ENCODE results near the gene SNTA1.

The SNTA1 gene

DNA sequence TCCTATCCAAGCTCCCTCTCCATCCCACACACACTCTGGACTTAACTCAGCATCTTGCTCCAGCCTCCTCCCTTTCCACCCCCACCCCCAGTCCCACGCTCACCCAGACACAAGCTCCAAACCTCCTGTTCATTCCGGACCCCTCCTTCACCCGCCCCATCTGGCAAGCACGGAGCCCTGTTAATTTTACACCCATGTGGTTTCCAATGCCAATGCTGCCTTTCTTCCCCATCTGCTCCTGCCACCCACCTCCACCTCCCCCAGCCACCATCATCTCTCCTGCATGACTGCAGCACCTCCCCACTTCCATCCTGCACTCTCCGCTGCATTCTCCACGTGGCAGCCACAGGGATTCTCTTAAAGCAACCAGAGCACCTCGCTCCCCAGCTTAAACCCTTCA, 32.3 kb downstream of the SNTA1 start:
- Histone ChIP-seq H3K36me3 (ENCODE audit: control insufficient read depth, insufficient read depth, low read length) (peaks cover 22% of the 10 kb centered on the region), H3K4me3 (ENCODE audit: low read length) (no peak overlapping the region), H3K27ac (ENCODE audit: low read depth, low read length) (no peak overlapping the region), H3K9ac (ENCODE audit: low read length) (no peak overlapping the region), H3K4me1 (ENCODE audit: control insufficient read depth, insufficient read depth, low read length) (no peaks in the 10 kb centered on the region), H3K27me3 (ENCODE audit: control insufficient read depth, insufficient read depth, low read length) (no peaks in the 10 kb centered on the region)

DNA sequence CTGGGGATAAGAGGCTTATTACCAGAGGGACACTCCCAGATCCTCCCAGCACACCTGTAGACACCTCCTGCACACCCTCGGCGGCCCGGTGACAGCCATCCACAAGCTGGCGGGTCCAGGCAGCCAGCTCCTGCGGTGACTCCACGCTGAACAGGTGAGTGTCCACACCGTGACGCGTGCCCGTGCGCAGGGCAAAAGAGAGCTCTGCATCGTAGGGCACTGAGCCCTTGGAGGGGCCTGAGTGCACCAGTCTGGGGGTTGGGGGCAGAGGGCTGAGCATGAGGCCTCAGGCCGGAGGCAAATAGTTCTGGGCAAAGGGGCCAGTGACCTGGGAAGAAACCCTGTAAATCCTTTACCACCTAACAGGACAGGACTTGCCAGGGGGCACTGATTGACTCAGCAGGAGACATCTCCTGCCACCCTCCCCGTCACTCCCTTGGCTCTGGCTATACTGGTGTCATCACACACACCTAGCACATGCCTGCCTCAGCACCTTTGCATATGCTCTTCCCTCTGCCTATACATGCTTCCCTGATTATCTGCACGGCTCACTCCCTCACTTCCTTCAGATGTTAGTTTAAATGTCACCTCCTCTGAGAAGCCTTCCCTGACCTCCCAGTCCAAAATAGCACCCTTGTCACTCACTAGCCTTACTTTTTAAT, 33.4 kb downstream of the SNTA1 start:
- no peaks in the 10 kb centered on the region for H3K27me3 ChIP-seq (ENCODE audit: control insufficient read depth, insufficient read depth, low read length)
- H3K27ac ChIP-seq (ENCODE audit: low read depth, low read length): no peak overlapping the region
- no peaks in the 10 kb centered on the region for H3K4me1 ChIP-seq (ENCODE audit: control insufficient read depth, insufficient read depth, low read length)
- H3K9ac ChIP-seq (ENCODE audit: low read length): no peak overlapping the region
- no peak overlapping the region for H3K4me3 ChIP-seq (ENCODE audit: low read length)
- H3K36me3 ChIP-seq (ENCODE audit: control insufficient read depth, insufficient read depth, low read length): peaks cover 20% of the 10 kb centered on the region

DNA sequence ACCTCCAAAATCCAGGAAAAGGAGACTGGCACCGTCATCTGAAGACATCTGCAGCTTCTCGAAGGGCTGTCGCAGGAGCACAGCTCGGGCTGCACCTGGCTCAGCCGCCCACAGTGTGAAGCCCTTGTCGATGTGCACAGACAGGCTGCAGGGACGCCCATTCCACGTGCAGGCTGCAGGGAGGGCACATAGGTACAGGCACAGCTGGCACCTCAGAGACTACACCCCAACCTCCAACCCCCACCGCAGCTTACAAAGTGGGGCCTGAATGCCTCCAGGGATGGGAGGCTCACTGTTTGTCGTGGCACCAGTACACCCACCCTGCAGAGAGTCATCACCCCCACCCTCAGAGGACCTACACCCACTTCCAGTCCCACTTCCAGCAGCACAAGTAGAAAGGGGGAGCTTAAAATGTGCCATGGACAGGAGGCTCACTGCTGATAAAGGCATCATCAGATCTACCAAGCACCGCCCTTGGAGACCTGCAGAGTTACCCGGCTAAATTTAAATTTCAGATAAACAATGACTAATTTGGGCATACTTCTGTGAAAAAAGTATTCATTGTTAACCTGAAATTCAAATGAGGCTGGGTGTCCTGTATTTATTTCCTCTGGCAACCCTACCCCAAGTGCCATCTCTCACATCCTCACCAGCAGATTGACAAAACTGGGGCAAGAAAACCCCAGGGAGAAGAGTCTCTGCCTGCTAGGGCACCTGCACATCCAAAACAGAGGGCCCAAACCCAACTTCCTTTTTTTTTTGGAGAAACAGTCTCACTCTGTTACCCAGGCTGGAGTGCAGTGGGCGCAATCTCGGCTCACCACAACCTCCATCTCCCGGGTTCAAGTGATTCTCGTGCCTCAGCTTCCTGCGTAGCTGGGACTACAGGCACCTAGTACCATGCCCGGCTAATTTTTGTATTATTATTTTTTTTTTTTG, 34.6 kb downstream of the SNTA1 start:
- Histone ChIP-seq H3K4me1 (ENCODE audit: control insufficient read depth, insufficient read depth, low read length) (no peaks in the 10 kb centered on the region), H3K36me3 (ENCODE audit: control insufficient read depth, insufficient read depth, low read length) (peaks cover 20% of the 10 kb centered on the region), H3K4me3 (ENCODE audit: low read length) (no peak overlapping the region), H3K27me3 (ENCODE audit: control insufficient read depth, insufficient read depth, low read length) (no peaks in the 10 kb centered on the region), H3K9ac (ENCODE audit: low read length) (no peak overlapping the region), H3K27ac (ENCODE audit: low read depth, low read length) (no peak overlapping the region)

DNA sequence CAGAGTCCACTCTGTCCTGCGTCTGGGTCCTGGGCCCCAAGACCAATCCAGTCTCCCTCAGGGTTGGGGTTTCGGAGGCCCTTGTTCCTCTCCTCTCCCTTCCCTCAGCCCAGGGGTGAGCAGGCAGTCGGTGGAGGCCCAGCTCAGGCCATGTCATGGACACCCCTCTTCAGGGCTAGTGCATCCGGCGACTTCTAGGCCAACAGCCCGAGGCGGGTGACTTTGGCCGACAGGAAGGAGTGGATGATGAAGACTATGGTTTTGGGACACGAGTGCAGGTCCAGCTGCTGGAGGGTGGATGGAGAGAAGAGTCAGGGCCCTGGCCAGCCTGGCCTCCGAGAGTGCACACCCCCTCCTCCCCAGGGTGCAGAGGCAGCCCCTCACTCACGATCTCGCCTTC, 35.2 kb downstream of the SNTA1 start:
- Histone ChIP-seq H3K27ac (ENCODE audit: low read depth, low read length) (peak overlapping the region; percentile 8), H3K4me3 (ENCODE audit: low read length) (no peak overlapping the region), H3K9ac (ENCODE audit: low read length) (no peak overlapping the region), H3K27me3 (ENCODE audit: control insufficient read depth, insufficient read depth, low read length) (no peaks in the 10 kb centered on the region), H3K36me3 (ENCODE audit: control insufficient read depth, insufficient read depth, low read length) (peaks cover 20% of the 10 kb centered on the region), H3K4me1 (ENCODE audit: control insufficient read depth, insufficient read depth, low read length) (no peaks in the 10 kb centered on the region)

DNA sequence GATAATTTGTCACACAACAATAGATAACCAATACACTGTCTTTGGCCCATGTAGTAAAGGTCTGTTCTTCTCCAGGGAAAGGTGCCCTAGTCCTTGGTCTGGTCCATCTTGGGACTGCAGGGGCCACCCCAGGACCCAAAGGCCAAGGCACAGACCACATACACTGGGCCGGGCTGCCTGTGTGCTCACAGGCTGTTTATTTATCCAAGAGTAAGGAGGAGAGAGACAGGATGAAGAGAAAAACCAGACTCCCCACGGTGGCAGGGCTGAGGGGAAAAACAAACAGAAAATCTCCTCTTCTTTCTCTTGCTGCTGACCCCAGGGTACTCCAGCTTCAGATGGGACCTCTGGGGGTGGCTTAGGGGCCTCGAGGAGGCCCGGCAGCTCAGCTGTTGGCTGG, 35.8 kb downstream of the SNTA1 start:
- Histone ChIP-seq H3K4me1 (ENCODE audit: control insufficient read depth, insufficient read depth, low read length) (no peaks in the 10 kb centered on the region), H3K27ac (ENCODE audit: low read depth, low read length) (no peak overlapping the region), H3K36me3 (ENCODE audit: control insufficient read depth, insufficient read depth, low read length) (peaks cover 20% of the 10 kb centered on the region), H3K9ac (ENCODE audit: low read length) (no peak overlapping the region), H3K4me3 (ENCODE audit: low read length) (no peak overlapping the region), H3K27me3 (ENCODE audit: control insufficient read depth, insufficient read depth, low read length) (no peaks in the 10 kb centered on the region)

DNA sequence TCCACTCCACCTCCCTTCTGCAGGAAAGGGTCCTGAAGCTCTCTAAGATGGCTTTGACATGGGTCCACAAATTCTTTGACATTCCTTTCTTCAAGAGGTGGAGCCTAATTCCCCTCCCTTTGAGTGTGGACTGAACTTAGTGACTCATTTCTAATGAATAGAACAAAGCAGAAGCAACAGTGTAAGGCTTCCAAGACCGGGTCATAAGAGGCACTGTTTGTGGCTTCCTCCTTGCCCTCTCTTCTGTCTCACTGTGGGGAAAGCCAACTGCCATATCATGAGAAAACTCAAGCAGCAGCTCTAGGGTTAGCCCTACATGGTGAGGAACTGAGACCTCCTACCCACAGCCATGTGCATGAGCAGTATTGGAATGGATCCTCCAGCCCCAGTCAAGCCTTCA, 36.3 kb downstream of the SNTA1 start:
- Histone ChIP-seq H3K27ac (ENCODE audit: low read depth, low read length) (no peak overlapping the region), H3K4me3 (ENCODE audit: low read length) (no peak overlapping the region), H3K27me3 (ENCODE audit: control insufficient read depth, insufficient read depth, low read length) (no peaks in the 10 kb centered on the region), H3K9ac (ENCODE audit: low read length) (no peak overlapping the region), H3K4me1 (ENCODE audit: control insufficient read depth, insufficient read depth, low read length) (no peaks in the 10 kb centered on the region), H3K36me3 (ENCODE audit: control insufficient read depth, insufficient read depth, low read length) (peaks cover 20% of the 10 kb centered on the region)

DNA sequence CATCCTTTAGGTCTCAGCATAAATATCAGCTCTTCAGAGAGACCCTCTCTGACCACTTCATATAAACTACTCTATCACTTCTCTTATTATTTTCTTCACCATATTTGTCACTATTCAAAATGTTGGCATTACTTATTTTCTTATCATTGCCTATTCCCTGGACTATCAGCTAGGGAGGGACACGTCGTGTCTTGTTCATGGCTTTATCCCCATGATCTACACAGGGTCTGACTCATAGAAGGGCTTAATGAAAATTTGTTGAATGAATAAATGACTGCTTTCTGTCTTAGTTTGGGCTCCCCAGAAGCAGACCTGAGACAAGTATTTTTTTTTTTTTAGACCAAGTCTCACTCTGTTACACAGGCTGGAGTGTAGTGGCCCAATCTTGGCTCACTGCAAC, 39.3 kb downstream of the SNTA1 start:
- no peak overlapping the region for H3K9ac ChIP-seq (ENCODE audit: low read length)
- no peak overlapping the region for H3K27ac ChIP-seq (ENCODE audit: low read depth, low read length)
- no peak overlapping the region for H3K4me3 ChIP-seq (ENCODE audit: low read length)
- H3K27me3 ChIP-seq (ENCODE audit: control insufficient read depth, insufficient read depth, low read length): no peaks in the 10 kb centered on the region
- H3K4me1 ChIP-seq (ENCODE audit: control insufficient read depth, insufficient read depth, low read length): peaks cover 6% of the 10 kb centered on the region
- peaks cover 6% of the 10 kb centered on the region for H3K36me3 ChIP-seq (ENCODE audit: control insufficient read depth, insufficient read depth, low read length)

DNA sequence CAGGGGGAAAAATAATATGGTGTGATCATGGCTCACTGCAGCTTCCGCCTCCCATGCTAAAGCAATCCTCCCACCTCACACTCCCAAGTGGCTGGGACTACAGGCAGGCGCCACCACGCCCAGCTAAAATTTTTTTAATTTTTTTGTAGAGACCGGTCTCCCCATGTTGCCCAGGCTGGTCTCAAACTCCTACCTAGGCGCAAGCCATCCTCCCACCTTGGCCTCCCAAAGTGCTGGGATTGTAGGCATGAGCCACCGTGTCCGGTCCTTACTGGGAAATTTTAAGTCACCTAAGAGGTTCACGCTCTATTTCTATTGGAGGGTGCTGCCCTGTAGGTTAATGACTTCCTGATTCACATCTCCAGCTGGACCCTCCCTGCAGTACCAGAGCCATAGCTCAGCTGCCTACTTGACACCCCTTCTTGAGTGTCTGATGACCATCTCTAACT, 41.6 kb downstream of the SNTA1 start:
- Histone ChIP-seq H3K27ac (ENCODE audit: low read depth, low read length) (no peak overlapping the region), H3K4me1 (ENCODE audit: control insufficient read depth, insufficient read depth, low read length) (peaks cover 6% of the 10 kb centered on the region), H3K9ac (ENCODE audit: low read length) (no peak overlapping the region), H3K4me3 (ENCODE audit: low read length) (peak overlapping the region; percentile 83), H3K27me3 (ENCODE audit: control insufficient read depth, insufficient read depth, low read length) (no peaks in the 10 kb centered on the region), H3K36me3 (ENCODE audit: control insufficient read depth, insufficient read depth, low read length) (no peaks in the 10 kb centered on the region)

DNA sequence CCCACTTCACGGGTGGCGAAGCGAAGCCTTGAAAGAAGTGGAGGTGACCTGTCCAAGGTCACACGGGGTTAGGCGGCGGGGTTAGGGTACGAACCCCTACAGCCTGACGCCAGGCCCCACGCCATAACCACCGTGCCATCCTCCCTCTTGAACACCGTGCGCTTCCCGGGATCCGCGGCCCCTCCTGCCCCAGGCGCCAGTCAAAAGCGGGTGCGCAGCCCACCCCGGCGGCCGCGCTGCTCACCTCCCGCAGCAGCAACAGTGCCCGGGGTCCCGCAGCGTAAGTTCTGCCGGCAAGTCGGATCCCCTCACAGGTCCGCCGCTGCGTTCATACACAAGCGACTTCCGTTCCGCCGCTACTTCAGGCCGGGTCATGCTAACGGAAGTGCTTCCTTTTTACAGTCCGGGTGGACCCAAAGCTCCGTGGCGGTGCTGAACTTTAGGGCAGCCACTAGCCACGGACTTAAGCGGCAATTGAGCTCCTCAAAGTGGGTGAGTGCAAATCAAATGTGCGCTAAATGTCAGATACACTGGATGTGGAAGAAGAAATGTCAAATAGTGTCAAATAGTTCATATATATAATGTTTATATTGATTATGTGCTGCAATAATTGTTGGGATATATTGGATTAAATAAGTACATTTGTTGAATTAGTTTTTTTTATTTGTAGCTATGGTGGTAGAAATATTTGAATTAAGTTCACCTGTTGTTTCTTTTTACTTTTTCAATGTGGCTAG, 42.2 kb downstream of the SNTA1 start, which contains the start of gene CDK5RAP1:
Gene CDK5RAP1, minus strand, starts transcription at position 336 of the 737 bp plus-strand sequence. CDS start 4,455 bp downstream, outside the sequence.
- Histone ChIP-seq H3K4me3 (ENCODE audit: low read length) (peak within 1 kb of the TSS; percentile 83), H3K27me3 (ENCODE audit: control insufficient read depth, insufficient read depth, low read length) (no peaks in the 10 kb centered on the region), H3K4me1 (ENCODE audit: control insufficient read depth, insufficient read depth, low read length) (peaks cover 6% of the 10 kb centered on the region), H3K9ac (ENCODE audit: low read length) (peak within 1 kb of the TSS; percentile 41), H3K27ac (ENCODE audit: low read depth, low read length) (no peak within 1 kb of the TSS), H3K36me3 (ENCODE audit: control insufficient read depth, insufficient read depth, low read length) (no peaks in the 10 kb centered on the region)

DNA sequence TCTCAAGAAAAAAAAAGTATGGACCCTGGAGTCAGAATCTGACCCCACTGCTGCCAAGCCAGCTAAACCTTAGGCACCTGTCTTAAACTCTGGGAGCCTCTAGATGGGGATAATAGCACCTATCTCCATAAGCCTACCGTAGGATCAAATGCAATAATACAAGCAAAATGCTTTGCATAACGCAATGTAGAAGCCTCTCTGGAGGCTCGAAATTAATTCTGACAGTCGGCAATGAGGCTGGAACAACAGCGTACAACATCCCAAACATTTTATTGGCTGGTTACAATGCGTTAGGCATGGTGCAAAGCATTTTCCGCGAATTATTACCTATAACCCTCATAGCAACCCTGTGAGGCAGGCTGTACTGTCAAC, 42.8 kb downstream of the SNTA1 start:
- Histone ChIP-seq H3K4me3 (ENCODE audit: low read length) (peak overlapping the region; percentile 83), H3K4me1 (ENCODE audit: control insufficient read depth, insufficient read depth, low read length) (peaks cover 6% of the 10 kb centered on the region), H3K9ac (ENCODE audit: low read length) (peak overlapping the region; percentile 41), H3K27ac (ENCODE audit: low read depth, low read length) (no peak overlapping the region), H3K36me3 (ENCODE audit: control insufficient read depth, insufficient read depth, low read length) (no peaks in the 10 kb centered on the region), H3K27me3 (ENCODE audit: control insufficient read depth, insufficient read depth, low read length) (no peaks in the 10 kb centered on the region)

DNA sequence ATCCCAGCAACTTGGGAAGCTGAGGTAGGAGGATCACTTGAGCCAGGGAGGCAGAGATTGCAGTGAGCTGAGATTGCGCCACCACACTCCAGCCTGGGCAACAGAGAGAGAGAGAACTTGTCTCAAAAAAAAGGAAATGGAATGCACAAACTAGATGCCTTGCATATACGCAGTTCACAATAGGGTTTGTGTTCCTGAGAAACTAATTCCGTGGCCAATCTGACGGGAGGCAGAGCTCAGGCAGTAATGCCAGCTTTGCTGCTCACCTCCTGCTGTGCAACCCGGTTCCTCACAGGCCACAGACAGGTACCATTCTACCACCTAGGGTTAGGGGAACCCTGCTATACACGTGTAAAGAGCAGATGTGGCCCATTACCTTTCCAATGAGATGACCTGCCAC, 43.6 kb downstream of the SNTA1 start:
- H3K27me3 ChIP-seq (ENCODE audit: control insufficient read depth, insufficient read depth, low read length): no peaks in the 10 kb centered on the region
- H3K36me3 ChIP-seq (ENCODE audit: control insufficient read depth, insufficient read depth, low read length): peaks cover 3% of the 10 kb centered on the region
- H3K27ac ChIP-seq (ENCODE audit: low read depth, low read length): no peak overlapping the region
- H3K9ac ChIP-seq (ENCODE audit: low read length): no peak overlapping the region
- H3K4me1 ChIP-seq (ENCODE audit: control insufficient read depth, insufficient read depth, low read length): peaks cover 6% of the 10 kb centered on the region
- peak overlapping the region; percentile 83 for H3K4me3 ChIP-seq (ENCODE audit: low read length)

DNA sequence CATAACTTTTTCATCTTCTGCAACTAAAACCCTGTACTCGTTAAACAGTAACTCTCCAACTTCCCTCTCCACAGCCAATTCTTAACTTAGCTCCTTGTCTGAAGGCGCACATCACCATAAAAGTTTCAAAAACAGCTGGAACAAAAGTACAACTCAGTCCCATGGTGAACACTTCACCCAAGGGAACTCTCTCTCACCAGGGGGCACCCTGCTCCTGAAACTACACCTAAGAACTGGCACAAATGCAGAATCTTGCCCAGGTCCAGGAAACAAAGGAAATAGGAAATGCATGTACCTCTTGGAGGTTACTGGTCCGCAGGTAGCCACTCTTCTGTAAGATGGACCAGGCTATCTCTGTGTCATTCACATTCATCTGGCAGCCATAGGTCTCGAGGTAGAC, 48.8 kb downstream of the SNTA1 start:
- H3K4me3 ChIP-seq (ENCODE audit: low read length): no peak overlapping the region
- no peak overlapping the region for H3K27ac ChIP-seq (ENCODE audit: low read depth, low read length)
- no peak overlapping the region for H3K9ac ChIP-seq (ENCODE audit: low read length)
- H3K4me1 ChIP-seq (ENCODE audit: control insufficient read depth, insufficient read depth, low read length): no peaks in the 10 kb centered on the region
- H3K27me3 ChIP-seq (ENCODE audit: control insufficient read depth, insufficient read depth, low read length): no peaks in the 10 kb centered on the region
- peaks cover 11% of the 10 kb centered on the region for H3K36me3 ChIP-seq (ENCODE audit: control insufficient read depth, insufficient read depth, low read length)

Measured in rectal smooth muscle tissue (tissue), 1 donor.